22Rv1 (cell line): ENCODE data around the gene GKN1.

Experiments used
- H3K27ac ChIP-seq: fragments of 450-650 bp; 2 replicates; pipeline ENCODE4 v1.5.1; 2017
- CTCF ChIP-seq: fragments of 450-650 bp; IDR thresholded peaks from 2 replicates; pipeline ENCODE4 v1.5.1; 2017; ENCODE audit warnings: mild to moderate bottlenecking
- ZFX ChIP-seq: fragments of 450-650 bp; IDR thresholded peaks from 2 replicates; pipeline ENCODE4 v1.6.1; 2017; ENCODE audit warnings: antibody characterized with exemption, borderline replicate concordance

Gene GKN1

GRCh38 chr2:69021727-69022126 lies 47.3 kb downstream of the GKN1 start:
- H3K27ac ChIP-seq: no peak overlapping the region
- no peak for TF ChIP-seq CTCF

DNA sequence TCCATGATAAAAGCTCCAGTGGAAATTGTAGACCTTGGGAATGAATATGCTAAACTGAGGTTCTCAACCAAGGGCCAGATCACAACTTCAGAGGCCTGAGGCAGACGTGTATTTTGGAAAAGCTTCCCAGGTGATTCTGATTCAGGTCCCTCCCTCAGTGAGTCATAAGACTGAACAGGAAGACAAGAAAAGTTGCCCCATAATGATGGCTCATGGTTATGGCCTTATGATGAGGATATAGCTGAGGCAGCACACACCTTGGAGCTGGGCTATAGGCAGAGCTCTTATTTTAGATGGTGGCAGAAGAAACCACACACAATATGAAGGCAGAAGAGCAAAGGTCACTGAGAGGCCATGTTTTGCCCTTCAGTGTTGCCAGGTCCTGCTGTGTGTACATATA lies 48.1 kb downstream of the GKN1 start:
- no peak overlapping the region for H3K27ac ChIP-seq
- TF ChIP-seq ZFX (no peak), CTCF (no peak)

DNA sequence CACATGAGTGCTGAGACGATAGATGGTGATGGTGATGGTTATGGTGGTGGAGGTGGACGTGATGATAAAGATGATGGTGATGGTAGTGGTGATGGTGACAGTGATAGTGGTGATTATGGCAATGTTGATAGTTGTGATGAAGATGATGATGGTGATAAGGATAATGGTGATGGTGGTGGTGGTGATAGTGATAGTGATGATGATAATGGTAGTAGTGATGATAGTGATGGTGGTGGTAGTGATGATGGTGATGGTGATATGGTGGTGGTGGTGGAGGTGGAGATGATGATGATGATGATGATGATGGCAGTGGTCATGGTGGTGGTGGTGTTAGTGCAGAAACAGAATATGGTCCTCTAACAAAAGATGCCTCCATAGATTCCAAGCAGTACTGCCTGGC lies 48.8 kb downstream of the GKN1 start:
- no peak overlapping the region for H3K27ac ChIP-seq
- no peak for TF ChIP-seq ZFX
- no peak for TF ChIP-seq CTCF

- H3K27ac ChIP-seq: no peak overlapping the region
- TF ChIP-seq CTCF: peak; percentile 80
- no peak for TF ChIP-seq ZFX
Measured at GRCh38 chr2:69026026-69026425, 51.6 kb downstream of the GKN1 start.

DNA sequence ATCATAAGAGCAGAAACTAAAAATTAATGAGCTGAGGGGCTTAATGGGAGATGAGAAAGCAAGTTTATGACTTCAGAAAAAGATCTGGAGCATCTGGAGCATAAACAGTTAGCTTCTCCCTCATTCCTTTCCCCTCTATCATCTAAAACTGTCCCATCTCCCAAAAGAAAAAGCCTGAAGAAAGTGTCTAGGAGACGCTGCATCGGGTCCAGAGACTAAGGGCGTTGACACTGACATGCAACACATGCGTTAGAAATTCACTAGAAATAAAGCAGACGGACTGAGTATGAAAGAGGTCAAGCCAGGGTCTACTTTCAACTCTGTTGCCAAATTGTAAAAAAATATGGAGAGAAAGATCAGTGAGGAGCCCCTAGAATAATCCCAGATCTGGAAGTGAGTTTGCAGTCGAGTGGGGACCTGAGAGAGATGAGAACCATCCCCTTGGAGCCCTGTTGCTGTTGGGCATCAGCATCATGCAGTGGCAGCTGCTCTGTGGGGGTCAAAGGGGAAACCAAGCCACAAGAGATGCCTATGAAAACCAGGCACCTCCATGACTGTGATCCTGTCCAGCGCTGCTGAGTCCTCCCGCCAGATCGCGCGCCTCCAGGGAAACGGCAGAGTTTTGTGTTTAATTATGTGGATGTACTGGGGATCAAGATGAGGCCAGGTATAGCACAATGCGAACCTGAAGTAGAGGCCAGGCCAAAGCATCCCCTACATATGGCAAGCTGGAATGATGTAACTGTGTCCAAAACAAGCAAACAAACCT lies 52.4 kb downstream of the GKN1 start:
- no peak overlapping the region for H3K27ac ChIP-seq
- TF ChIP-seq CTCF (no peak), ZFX (no peak)
